22Rv1 (cell line): ENCODE measurements around the gene HLA-F.

Experiments used
- ZFX ChIP-seq: fragments of 450-650 bp; IDR thresholded peaks from 2 replicates; pipeline ENCODE4 v1.6.1; 2017; ENCODE audit warnings: antibody characterized with exemption, borderline replicate concordance
- TF ChIP-seq, protein P1 (sequence below): fragments of 450-650 bp; IDR thresholded peaks from 2 replicates; pipeline ENCODE4 v1.5.1; 2017; ENCODE audit warnings: mild to moderate bottlenecking

DNA sequence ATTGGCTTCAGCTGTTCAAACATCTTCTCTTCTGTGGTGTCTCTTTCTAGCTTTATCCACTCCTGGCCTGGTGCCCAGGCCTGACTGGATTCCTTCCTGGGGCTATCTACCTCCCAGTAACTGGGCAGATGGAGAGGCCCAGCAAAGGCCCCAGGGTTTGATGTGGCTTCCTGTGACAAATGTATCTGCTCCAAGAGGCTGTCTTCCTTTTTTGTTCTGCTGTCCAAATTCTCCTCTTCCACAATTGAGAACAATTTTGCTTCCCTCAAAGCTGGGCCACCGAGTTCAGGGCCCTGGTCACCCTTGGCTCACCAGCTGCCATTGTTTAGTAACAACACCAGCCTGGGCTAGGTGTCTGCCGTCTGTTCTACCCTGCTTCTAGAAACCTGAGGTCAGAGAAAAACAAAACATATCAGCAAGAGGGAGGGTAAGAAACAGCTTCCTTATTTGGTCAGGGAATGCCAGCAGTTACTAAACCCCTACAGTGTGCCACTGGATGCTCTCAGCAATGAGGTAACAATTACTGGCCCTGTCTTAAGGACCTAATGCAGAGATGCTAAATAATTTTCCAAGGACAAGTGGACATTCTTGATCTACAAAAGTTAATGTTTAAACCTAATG is 46.1 kb upstream of the HLA-F start:
- TF ChIP-seq, protein P1, sequence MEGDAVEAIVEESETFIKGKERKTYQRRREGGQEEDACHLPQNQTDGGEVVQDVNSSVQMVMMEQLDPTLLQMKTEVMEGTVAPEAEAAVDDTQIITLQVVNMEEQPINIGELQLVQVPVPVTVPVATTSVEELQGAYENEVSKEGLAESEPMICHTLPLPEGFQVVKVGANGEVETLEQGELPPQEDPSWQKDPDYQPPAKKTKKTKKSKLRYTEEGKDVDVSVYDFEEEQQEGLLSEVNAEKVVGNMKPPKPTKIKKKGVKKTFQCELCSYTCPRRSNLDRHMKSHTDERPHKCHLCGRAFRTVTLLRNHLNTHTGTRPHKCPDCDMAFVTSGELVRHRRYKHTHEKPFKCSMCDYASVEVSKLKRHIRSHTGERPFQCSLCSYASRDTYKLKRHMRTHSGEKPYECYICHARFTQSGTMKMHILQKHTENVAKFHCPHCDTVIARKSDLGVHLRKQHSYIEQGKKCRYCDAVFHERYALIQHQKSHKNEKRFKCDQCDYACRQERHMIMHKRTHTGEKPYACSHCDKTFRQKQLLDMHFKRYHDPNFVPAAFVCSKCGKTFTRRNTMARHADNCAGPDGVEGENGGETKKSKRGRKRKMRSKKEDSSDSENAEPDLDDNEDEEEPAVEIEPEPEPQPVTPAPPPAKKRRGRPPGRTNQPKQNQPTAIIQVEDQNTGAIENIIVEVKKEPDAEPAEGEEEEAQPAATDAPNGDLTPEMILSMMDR: no peak
- TF ChIP-seq ZFX: no peak
